Epithelial cell of alveolus of lung (primary cell): ENCODE data around the gene CELA2A. TPM values are rescaled to one million over a fixed set of nuclear protein-coding genes. Genes with fewer than 3 reads are reported as not detected.

Source experiments
- total RNA-seq: library from RNA; depleted of rRNA; stranded (reverse); fragments of >200 nt; gene quantifications from 2 replicates; pipeline ENCODE4 v1.2.1, GENCODE V29; 2015

Gene CELA2A
- total RNA-seq = not detected in 2 replicates

DNA sequence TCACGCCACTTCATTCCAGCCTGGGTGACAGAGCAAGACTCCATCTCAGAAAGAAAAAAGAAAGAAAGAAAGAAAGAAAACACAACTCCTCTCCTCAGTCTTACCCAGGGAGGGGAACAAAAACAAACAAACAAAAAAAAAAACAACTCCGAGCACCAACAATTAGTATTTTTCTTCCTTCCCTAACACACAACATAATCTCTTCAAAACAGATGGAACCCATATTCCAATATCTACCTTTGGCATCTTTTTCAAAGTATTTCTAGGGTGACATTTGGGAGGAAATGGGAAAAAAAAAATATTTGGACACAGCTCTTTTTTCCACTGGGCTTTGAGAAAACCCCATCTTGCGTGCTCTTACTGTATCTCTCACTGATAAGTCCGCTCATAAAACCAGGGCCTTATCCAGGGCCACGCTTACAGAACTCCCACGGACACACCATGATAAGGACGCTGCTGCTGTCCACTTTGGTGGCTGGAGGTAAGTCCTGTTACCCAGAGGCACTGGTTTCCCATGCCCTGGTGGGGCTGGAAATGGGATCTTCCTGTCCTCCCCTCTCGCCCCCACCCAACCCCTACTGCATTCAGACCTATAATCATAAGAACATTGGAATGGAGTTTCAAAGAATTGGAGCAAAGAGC is at the start of gene CELA2A:
Gene CELA2A, plus strand, starts transcription at position 420 of the 642 bp plus-strand sequence. Its CDS starts 22 bp downstream, at position 442.

DNA sequence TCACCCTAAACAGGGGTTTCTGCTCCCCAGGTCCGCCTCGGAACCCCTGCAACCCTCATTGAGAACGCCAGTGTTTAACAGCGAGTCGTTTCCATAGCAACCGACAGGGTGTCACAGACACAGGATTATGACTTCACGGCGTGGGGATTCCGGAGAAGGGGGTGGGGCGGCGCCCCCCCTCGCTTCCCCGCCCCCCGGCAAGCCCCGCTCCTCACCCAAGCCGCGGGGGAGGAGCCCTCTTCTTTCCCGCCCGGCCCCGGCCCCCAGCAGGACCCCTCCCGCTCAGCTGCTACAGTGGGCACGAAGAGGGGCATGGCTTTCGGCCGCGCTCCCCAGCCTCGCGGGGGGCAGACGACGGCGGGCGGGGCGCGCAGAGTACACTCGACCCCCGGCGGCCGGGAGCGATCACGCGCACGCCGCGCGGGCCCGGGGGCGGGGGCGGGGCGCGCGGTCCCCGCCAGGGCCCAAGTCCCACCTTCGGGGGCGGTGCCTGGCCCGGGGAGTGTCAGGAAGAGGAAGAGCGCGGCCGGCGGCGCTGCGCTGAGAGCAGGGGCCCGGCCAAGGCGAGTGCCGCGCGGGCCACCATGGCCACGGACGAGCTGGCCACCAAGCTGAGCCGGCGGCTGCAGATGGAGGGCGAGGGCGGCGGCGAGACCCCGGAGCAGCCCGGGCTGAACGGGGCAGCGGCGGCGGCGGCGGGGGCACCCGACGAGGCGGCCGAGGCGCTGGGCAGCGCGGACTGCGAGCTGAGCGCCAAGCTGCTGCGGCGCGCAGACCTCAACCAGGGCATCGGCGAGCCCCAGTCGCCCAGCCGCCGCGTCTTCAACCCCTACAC is 46.9 kb upstream of the CELA2A start, which contains the start of gene EFHD2:
Gene EFHD2, plus strand, starts transcription at position 501 of the 835 bp plus-strand sequence. Its CDS starts 84 bp downstream, at position 585.

DNA sequence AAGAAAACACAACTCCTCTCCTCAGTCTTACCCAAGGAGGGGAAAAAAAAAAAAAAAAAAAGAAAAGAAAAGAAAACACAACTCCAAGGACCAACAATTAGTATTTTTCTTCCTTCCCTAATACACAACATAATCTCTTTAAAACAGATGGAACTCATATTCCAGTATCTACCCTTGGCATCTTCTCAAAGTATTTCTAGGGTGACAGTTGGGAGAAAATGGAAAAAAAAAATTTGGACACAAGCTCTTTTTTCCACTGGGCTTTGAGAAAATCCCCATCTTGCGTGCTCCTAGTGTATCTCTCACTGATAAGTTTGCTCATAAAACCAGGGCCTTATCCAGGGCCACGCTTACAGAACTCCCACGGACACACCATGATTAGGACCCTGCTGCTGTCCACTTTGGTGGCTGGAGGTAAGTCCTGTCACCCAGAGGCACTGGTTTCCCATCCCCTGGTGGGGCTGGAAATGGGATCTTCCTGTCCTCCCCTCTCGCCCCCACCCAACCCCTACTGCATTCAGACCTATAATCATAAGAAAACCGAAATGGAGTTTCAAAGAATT is 19.3 kb downstream of the CELA2A start, which contains the start of gene CELA2B:
Gene CELA2B, plus strand, starts transcription at position 353 of the 563 bp plus-strand sequence. Its CDS starts 22 bp downstream, at position 375.

Other genes starting within 250 kb of the CELA2A start
- gene FHAD1, start 209.5 kb upstream of the CELA2A start, total RNA-seq = 0.39 TPM in 1 of 2 replicates, not detected in the other
- 50.3 and 87.0 TPM in 2 replicates for gene EFHD2, start 46.8 kb upstream of the CELA2A start, total RNA-seq
- gene CTRC, start 18.3 kb upstream of the CELA2A start, total RNA-seq = not detected in 2 replicates
- gene CELA2B, start 19.4 kb downstream of the CELA2A start, total RNA-seq = not detected in 2 replicates
- gene CASP9, start 67.5 kb downstream of the CELA2A start, total RNA-seq = 6.0 and 9.1 TPM in 2 replicates
- gene DNAJC16, start 70.1 kb downstream of the CELA2A start, total RNA-seq = 10.6 and 20.2 TPM in 2 replicates
- gene AGMAT, start 128.3 kb downstream of the CELA2A start, total RNA-seq = 0.16 and 1.7 TPM in 2 replicates
- 8.3 and 8.4 TPM in 2 replicates for gene DDI2, start 160.7 kb downstream of the CELA2A start, total RNA-seq
- 30.4 and 47.3 TPM in 2 replicates for gene PLEKHM2, start 227.6 kb downstream of the CELA2A start, total RNA-seq